ENCODE data around the gene EPHA7.

The EPHA7 gene

GRCh38 chr6:93272211-93272610 lies 147.1 kb downstream of the EPHA7 start:
- Histone ChIP-seq H3K9me2 (replicated peaks; ENCODE audit: control insufficient read depth, low read length) (no peaks in the 10 kb centered on the region), H3K79me2 (ENCODE audit: control insufficient read depth, low read length) (no peaks in the 10 kb centered on the region), H3K27me3 (ENCODE audit: control insufficient read depth, low read length) (no peaks in the 10 kb centered on the region), H3K9me3 (ENCODE audit: control insufficient read depth, insufficient read depth, low read length) (no peaks in the 10 kb centered on the region), H4K20me1 (ENCODE audit: control insufficient read depth, insufficient read depth, low read depth, low read length) (no peaks in the 10 kb centered on the region), H3K27ac (ENCODE audit: low read depth, low read length) (no peak overlapping the region), H3K4me1 (ENCODE audit: control insufficient read depth, low read length) (no peaks in the 10 kb centered on the region), H3K36me3 (ENCODE audit: control insufficient read depth, low read length) (no peaks in the 10 kb centered on the region), H3F3A (ENCODE audit: control insufficient read depth, insufficient read depth) (no peaks in the 10 kb centered on the region), H3K4me2 (ENCODE audit: low read length) (no peak overlapping the region), H3K4me3 (ENCODE audit: low read length) (no peak overlapping the region)
- TF ChIP-seq EZH2phosphoT487 (IDR thresholded peaks at IDR 0.05; ENCODE audit: borderline replicate concordance, low read length) (no peak), CTCF (IDR thresholded peaks at IDR 0.05; ENCODE audit: low read depth, low read length, poor library complexity, severe bottlenecking) (no peak)

GRCh38 chr6:93266116-93266817 lies 153.1 kb downstream of the EPHA7 start:
- H3F3A ChIP-seq (ENCODE audit: control insufficient read depth, insufficient read depth) = no peaks in the 10 kb centered on the region
- H3K9me3 ChIP-seq (ENCODE audit: control insufficient read depth, insufficient read depth, low read length) = no peaks in the 10 kb centered on the region
- no peak overlapping the region for H3K4me3 ChIP-seq (ENCODE audit: low read length)
- no peaks in the 10 kb centered on the region for H3K4me1 ChIP-seq (ENCODE audit: control insufficient read depth, low read length)
- no peaks in the 10 kb centered on the region for H3K9me2 ChIP-seq (replicated peaks; ENCODE audit: control insufficient read depth, low read length)
- H4K20me1 ChIP-seq (ENCODE audit: control insufficient read depth, insufficient read depth, low read depth, low read length) = no peaks in the 10 kb centered on the region
- H3K79me2 ChIP-seq (ENCODE audit: control insufficient read depth, low read length) = no peaks in the 10 kb centered on the region
- no peak overlapping the region for H3K27ac ChIP-seq (ENCODE audit: low read depth, low read length)
- no peak for TF ChIP-seq CTCF (IDR thresholded peaks at IDR 0.05; ENCODE audit: low read depth, low read length, poor library complexity, severe bottlenecking)
- no peak for TF ChIP-seq EZH2phosphoT487 (IDR thresholded peaks at IDR 0.05; ENCODE audit: borderline replicate concordance, low read length)
- no peaks in the 10 kb centered on the region for H3K27me3 ChIP-seq (ENCODE audit: control insufficient read depth, low read length)
- H3K4me2 ChIP-seq (ENCODE audit: low read length) = no peak overlapping the region
- H3K36me3 ChIP-seq (ENCODE audit: control insufficient read depth, low read length) = no peaks in the 10 kb centered on the region

- no peaks in the 10 kb centered on the region for H3K9me3 ChIP-seq (ENCODE audit: control insufficient read depth, insufficient read depth, low read length)
- no peak overlapping the region for H3K4me3 ChIP-seq (ENCODE audit: low read length)
- no peak overlapping the region for H3K27ac ChIP-seq (ENCODE audit: low read depth, low read length)
- TF ChIP-seq CTCF (IDR thresholded peaks at IDR 0.05; ENCODE audit: low read depth, low read length, poor library complexity, severe bottlenecking) = no peak
- no peak for TF ChIP-seq EZH2phosphoT487 (IDR thresholded peaks at IDR 0.05; ENCODE audit: borderline replicate concordance, low read length)
- H4K20me1 ChIP-seq (ENCODE audit: control insufficient read depth, insufficient read depth, low read depth, low read length) = no peaks in the 10 kb centered on the region
- no peaks in the 10 kb centered on the region for H3K4me1 ChIP-seq (ENCODE audit: control insufficient read depth, low read length)
- H3K9me2 ChIP-seq (replicated peaks; ENCODE audit: control insufficient read depth, low read length) = no peaks in the 10 kb centered on the region
- no peak overlapping the region for H3K4me2 ChIP-seq (ENCODE audit: low read length)
- no peaks in the 10 kb centered on the region for H3F3A ChIP-seq (ENCODE audit: control insufficient read depth, insufficient read depth)
- H3K27me3 ChIP-seq (ENCODE audit: control insufficient read depth, low read length) = no peaks in the 10 kb centered on the region
- H3K36me3 ChIP-seq (ENCODE audit: control insufficient read depth, low read length) = no peaks in the 10 kb centered on the region
- no peaks in the 10 kb centered on the region for H3K79me2 ChIP-seq (ENCODE audit: control insufficient read depth, low read length)
Observed at GRCh38 chr6:93260881-93261280, 158.5 kb downstream of the EPHA7 start.

Measured in DOHH2 (cell line).